KOPT-K1 (cell line): ENCODE data around the gene PLEKHS1.
"Not testable (repeated sequence)": the region's sequence is repeated elsewhere in the genome, so short reads cannot be mapped to it uniquely, and the experiment has no call there.

Source experiments
- H3K27ac ChIP-seq: fragments of 200-600 bp; sonication (generic); 2 replicates; pipeline ENCODE4 v1.5.1; 2016; ENCODE audit warnings: antibody characterized with exemption, mild to moderate bottlenecking, low read depth, low read length; ENCODE audit not compliant: poor library complexity, severe bottlenecking
- H3K36me3 ChIP-seq: fragments of 200-600 bp; sonication (generic); 2 replicates; pipeline ENCODE4 v1.5.1; 2017; ENCODE audit warnings: antibody characterized with exemption, mild to moderate bottlenecking, low read length, moderate library complexity; ENCODE audit not compliant: insufficient read depth
- H3K9me3 ChIP-seq: fragments of 200-600 bp; sonication (generic); 2 replicates; pipeline ENCODE4 v1.5.1; 2017; ENCODE audit warnings: antibody characterized with exemption, low read length, mild to moderate bottlenecking; ENCODE audit not compliant: insufficient read depth, poor library complexity, severe bottlenecking

The PLEKHS1 gene

DNA sequence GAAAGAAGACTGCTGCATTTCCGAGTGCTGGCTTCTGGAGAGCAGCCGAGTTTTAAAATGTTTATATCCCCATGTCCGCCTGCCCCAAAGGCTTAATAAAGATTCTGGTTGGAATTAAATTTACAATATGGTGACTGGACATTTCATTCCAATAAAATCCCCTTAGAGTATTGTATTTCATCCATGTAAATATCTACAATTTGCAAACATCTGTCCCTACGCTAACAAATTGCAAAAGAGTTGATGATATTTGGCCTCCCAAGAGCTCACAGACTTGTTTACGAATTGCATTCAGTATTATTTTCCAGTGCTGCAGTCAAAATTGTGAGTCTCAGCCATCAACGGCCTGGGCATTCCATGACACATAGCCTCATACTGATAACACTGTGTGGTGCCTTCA lies 50.1 kb downstream of the PLEKHS1 start:
- no peaks in the 10 kb centered on the region for H3K9me3 ChIP-seq
- no peak overlapping the region for H3K27ac ChIP-seq
- H3K36me3 ChIP-seq = no peaks in the 10 kb centered on the region

- H3K36me3 ChIP-seq = no peaks in the 10 kb centered on the region
- no peak overlapping the region for H3K27ac ChIP-seq
- H3K9me3 ChIP-seq = no peaks in the 10 kb centered on the region
Observed at GRCh38 chr10:113802997-113803396, 51.5 kb downstream of the PLEKHS1 start.

DNA sequence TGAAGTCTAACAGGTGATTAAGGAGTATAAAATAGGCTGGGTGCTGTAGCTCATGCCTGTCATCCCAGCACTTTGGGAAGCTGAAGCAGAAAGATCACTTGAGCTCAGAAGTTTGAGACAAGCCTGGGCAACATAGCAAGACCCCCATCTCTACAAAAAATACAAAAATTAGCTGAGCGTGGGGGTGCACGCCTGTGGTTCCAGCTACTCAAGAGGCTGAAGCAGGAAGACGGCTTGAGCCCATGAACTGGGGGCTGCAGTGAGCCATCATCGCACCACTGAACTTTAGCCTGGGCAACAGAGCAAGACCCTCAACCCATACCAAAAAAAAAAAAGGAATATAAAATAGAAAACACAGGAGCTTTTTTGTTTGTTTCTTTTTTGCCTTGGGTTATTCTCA lies 55.0 kb downstream of the PLEKHS1 start:
- no peaks in the 10 kb centered on the region for H3K36me3 ChIP-seq
- no peaks in the 10 kb centered on the region for H3K9me3 ChIP-seq
- no peak overlapping the region for H3K27ac ChIP-seq

- no peak overlapping the region for H3K27ac ChIP-seq
- H3K36me3 ChIP-seq = no peaks in the 10 kb centered on the region
- H3K9me3 ChIP-seq = no peaks in the 10 kb centered on the region
Observed at GRCh38 chr10:113808168-113808567, 56.7 kb downstream of the PLEKHS1 start.

GRCh38 chr10:113814700-113815099 lies 63.2 kb downstream of the PLEKHS1 start:
- not testable (repeated sequence) for H3K27ac ChIP-seq, H3K9me3 ChIP-seq, H3K36me3 ChIP-seq

DNA sequence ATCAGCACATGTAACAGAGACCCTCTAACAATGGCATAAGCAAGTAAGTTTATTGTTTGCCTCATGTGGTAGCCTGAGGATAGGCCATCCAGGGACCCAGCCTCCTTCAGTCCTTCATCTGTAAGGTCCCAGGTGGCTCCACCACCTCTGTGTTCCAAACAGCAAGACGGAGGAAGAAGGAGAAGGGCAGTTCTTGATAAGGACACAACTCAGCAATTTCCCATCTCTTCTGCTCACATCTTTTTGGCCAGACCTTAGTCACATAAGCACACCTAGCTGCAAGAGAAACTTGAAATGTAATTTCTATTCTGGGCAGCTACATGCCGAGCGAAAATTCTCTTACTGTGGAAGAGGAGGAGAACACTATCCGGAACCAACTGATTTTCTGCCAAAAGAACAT lies 68.5 kb downstream of the PLEKHS1 start:
- Histone ChIP-seq H3K9me3 (no peaks in the 10 kb centered on the region), H3K27ac (no peak overlapping the region), H3K36me3 (no peaks in the 10 kb centered on the region)

DNA sequence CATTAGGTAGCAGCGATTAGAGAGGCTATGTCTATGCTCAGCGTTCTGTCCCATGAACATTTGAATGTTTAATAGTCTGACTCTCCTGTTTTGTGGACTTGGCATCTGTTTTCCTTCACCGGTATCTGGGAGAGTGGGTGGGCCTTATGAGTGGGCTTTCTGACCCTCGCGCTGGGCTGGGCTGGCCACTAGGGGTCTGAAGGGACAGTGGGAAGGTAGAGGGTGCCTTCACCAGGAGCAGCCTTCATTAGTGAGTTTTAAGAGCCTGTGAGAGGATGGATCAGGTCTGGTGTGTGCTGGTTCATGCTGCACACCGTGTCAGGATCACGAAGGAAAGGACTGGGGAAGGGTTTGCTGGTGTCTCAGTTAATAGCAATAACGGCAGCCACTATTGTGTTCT lies 69.0 kb downstream of the PLEKHS1 start:
- H3K9me3 ChIP-seq = no peaks in the 10 kb centered on the region
- no peak overlapping the region for H3K27ac ChIP-seq
- H3K36me3 ChIP-seq = no peaks in the 10 kb centered on the region

DNA sequence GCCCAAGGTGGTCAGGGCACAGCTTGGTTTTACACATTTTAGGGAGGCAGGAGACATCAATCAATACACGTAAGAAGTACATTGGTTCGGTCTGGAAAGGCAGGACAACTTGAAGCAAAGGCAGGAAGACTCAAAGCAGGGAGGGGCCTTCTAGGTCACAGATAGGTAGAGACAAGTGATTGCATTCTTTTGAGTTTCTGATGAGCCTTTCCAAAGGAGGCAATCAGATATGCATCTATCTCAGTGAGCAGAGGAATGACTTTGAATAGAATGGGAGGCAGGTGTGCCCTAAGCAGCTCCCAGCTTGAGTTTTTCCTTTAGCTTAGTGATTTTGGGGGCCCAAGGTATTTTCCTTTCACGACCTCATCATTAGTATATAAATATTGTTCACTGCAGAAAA lies 69.8 kb downstream of the PLEKHS1 start:
- not testable (repeated sequence) for H3K9me3 ChIP-seq, H3K27ac ChIP-seq, H3K36me3 ChIP-seq

DNA sequence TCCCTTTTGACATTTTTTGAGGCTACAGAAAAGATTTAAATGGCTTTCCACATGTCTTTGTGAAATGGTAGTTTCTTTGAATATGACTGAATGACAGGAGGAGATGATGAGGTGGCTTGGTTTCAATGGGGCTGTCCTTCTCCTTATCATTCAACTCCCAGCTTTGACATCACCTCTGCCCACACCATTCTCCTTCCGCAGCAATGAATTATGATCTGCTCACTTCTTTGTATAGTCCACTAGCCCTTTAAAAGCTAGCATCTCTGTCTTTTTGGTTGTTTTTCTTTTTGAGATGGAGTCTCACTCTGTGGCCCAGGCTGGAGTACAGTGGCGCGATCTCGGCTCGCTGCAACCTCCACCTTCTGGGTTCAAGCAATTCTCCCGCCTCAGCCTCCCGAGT lies 70.7 kb downstream of the PLEKHS1 start:
- Histone ChIP-seq H3K9me3 (no peaks in the 10 kb centered on the region), H3K27ac (no peak overlapping the region), H3K36me3 (no peaks in the 10 kb centered on the region)

DNA sequence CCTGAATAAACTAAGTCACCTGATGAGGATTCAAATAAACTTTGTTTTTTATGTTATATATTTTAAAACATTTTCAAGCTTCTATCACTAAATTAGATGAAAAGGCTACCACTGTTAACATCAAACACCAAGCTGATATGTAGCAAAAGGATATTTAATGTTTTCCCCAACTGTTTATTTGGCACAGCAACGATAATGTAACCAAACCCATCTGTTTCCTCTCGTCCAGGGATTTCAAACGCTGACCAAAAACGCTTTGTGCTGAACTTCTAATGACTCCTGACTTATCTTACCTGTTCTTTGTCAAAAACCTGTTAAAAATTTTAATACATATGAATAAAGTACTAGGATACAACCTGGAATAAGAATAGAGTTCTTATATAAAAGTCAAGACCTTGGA lies 71.9 kb downstream of the PLEKHS1 start:
- H3K36me3 ChIP-seq = no peaks in the 10 kb centered on the region
- no peak overlapping the region for H3K27ac ChIP-seq
- H3K9me3 ChIP-seq = no peaks in the 10 kb centered on the region

- Histone ChIP-seq H3K9me3 (no peaks in the 10 kb centered on the region), H3K36me3 (no peaks in the 10 kb centered on the region), H3K27ac (no peak overlapping the region)
Observed at GRCh38 chr10:113825791-113826190, 74.3 kb downstream of the PLEKHS1 start.

GRCh38 chr10:113828567-113828966 lies 77.1 kb downstream of the PLEKHS1 start:
- H3K9me3 ChIP-seq, H3K36me3 ChIP-seq, H3K27ac ChIP-seq: not testable (repeated sequence)
